A549 treated with Hydrocortisone at 1 μM for 4 hours (cell line): Measurements from ENCODE around the gene YOD1. TPM values are rescaled to one million over a fixed set of nuclear protein-coding genes. Genes with fewer than 3 reads are reported as not detected.

Experiments
- total RNA-seq: library from RNA; stranded (reverse); fragments of 200-300 nt; extraction: Qiagen RNA extraction; gene quantifications from 5 replicates; pipeline ENCODE4 v1.2.3, GENCODE V29; 2022

YOD1 gene
- total RNA-seq: 6.3 to 9.6 TPM (median 7.7 TPM) in 5 replicates

DNA sequence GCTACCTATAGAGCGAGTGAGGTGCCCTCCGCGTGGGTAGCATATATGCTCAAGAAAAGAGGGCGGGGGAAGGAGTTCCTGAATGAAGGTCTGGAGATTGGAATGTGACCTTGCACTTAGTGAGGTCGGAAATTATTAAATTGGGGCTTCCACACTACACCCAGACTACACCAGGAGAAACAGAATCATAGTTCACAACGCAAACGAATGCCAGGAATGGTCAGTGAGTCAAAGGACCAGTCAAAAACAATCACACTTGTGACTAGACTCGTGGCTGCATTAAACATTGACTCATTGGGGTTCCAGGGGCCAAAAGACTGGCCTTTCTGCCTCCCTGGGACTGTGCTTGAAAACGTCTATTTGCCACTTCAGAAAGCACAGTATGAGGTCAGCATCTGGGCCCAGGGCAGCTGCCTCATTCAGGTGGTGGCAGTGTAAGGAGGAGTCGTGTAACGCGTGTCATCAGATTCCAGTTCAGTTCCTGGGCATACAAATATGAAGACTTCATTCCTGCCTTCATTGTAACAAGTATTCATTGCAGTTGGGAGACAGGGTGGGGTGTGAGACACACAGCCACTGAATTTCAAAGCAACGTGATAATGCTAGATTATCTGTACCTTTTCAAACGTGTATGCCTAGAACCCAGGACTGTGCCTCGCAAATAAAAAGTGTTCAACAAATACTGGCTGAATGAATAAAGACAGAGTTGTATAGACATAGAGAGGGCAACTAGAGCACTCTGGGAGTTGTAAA, at the start of gene YOD1:
YOD1 (minus strand) TSS at position 18 of the 753 bp plus-strand sequence. CDS start 178 bp downstream, outside the sequence.

DNA sequence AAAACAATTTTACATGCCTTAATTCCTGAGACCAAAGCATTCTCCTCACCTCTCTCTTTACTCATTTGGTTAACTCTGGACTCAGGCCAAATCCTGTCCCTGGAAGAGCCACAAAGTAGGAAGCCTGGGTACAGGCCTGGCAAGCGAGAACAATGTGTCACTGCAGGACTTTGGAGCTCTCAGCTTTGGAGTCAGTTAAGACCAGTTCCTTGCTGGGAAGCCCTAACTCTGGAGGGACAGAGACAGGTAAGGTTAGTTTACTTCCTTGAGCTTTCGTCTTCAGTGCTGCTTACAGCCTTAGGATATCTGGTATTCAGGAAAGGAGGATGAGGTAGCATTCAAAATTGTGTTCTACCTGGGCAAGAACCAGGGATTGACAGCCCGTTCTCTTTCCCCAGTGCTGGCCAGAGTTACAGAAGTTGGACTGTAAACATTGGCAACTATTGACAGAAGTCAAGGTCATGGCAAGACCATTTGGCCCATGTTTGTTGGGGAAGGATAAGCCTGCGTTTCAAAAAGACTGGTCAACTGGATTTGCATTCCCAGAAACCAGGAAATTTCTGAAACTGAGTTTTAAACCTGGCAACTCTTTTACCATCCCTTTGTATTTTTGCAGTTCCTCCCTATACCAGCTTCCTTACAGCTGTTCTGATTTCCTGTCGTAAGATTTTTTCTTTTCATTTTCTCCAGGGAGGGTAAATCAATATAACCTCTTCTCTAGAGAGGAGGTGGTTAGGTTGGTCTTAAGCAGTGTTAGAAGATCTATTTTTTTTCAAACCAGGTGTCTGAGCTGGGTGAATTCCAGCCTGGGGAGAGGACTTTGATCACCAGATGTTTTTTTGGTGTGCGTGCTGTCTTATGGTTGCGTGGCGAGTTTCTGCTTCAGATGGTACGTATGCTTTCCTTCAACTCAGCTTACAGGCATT, 38.0 kb upstream of the YOD1 start, which contains the start of gene C4BPB:
C4BPB (plus strand) TSS at position 160 of the 926 bp plus-strand sequence; CDS start at position 832, 672 bp downstream.

DNA sequence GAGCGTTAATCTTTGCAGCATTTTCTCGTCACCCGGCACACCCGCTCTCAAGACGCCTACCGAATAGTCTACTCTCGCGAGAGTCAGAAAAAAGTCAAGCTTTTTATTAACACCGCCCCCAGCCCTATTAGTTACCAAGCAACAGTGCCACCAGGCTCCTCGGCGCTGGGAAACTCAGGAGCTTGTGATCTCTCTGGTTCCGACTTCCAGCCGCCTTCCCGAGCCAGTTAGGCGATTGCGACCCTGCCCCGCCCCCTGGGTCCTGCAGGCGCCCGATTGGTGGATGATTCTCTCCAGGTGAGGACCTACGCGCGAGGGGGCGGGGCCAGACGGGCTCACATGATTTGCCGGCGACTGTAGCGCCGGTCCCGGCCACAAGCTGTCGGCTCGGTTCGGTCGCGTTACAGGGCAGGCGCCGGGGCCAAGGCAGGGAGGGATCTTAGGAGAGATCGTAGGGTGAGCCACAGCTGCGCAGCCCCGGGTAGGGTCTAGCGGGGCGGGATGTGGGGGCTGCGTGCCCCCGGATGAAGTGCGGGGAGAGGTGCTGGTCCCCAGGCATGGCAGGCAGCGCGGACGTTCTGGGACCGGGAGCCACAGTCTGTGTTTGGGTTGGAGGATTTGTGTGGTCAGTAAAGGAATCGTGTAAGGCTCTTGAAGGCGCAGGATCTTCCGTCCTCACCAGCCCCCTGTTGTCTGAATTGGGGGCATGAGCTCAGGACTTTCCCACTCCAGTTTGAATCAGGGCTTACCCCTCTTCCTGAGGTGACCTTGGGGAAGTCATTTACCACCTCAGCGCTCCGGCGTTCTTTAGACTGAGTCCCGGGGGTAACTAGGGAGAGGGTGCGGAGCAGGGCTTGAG, 2.1 kb upstream of the YOD1 start, which contains the start of gene PFKFB2:
PFKFB2 (plus strand) TSS at position 365 of the 859 bp plus-strand sequence. CDS start 1,443 bp downstream, outside the sequence.

DNA sequence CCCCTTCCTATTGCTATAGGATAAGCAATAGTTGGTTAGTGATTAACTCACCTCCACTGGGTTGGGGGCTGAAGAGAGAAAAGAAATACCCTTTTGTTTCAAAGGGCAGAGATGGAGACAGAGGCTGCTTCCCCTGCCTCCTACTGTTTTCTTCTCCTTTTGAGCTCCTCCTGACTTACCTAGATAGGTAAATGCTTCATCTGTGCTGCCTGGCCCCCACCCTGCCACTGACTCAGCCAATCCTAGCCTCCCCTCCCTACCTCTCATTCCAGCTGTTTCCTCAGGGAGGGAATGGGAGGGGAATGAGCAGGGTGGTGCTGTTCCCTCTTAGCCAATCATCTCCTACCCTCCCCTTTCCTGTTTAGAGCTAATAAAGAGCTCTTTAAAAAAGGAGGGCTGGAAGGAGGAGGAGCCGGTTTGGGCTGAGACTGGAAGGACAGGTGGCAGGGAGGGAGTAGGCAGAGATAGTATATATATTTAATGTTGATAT, 18.4 kb downstream of the YOD1 start, which contains the start of gene C1orf116:
C1orf116 (minus strand) TSS at position 229 of the 490 bp plus-strand sequence. CDS start 5,158 bp downstream, outside the sequence.

Other genes starting within 250 kb of the YOD1 start
- gene IL20, start 185.6 kb downstream of the YOD1 start, total RNA-seq: not detected in 5 replicates
- 0.25 to 0.61 TPM (median 0.54 TPM) in 5 replicates for gene IL24, start 153.8 kb downstream of the YOD1 start, total RNA-seq
- gene FCMR, start 129.3 kb downstream of the YOD1 start, total RNA-seq: 3.4 to 7.7 TPM (median 5.1 TPM) in 5 replicates
- 0.01 to 0.05 TPM (median 0.03 TPM) in 3 of 5 replicates, not detected in the others for gene PIGR, start 104.7 kb downstream of the YOD1 start, total RNA-seq
- gene FCAMR, start 80.7 kb downstream of the YOD1 start, total RNA-seq: 0.08 TPM in 1 of 5 replicates, not detected in the others
- 5.6 to 6.9 TPM (median 6.0 TPM) in 5 replicates for gene C1orf116, start 18.5 kb downstream of the YOD1 start, total RNA-seq
- 5.3 to 8.1 TPM (median 5.7 TPM) in 5 replicates for gene PFKFB2, start 2.1 kb upstream of the YOD1 start, total RNA-seq
- gene C4BPB, start 37.7 kb upstream of the YOD1 start, total RNA-seq: 1.1 to 2.2 TPM (median 1.4 TPM) in 5 replicates
- gene C4BPA, start 53.0 kb upstream of the YOD1 start, total RNA-seq: 0.45 to 0.99 TPM (median 0.53 TPM) in 5 replicates